IMR-90 (cell line): ENCODE data around the gene CCDC185. TPM values are rescaled to one million over a fixed set of nuclear protein-coding genes. Genes with fewer than 3 reads are reported as not detected.

Source experiments
- ATAC-seq: fragments of 200-7000 bp; cut with Tn5 transposase; 2 replicates; pipeline ENCODE4 v1.9.1; 2020; ENCODE audit warnings: low read depth, mild to moderate bottlenecking, moderate library complexity
- BruUV-seq: library from RNA; stranded (reverse); fragments of 400-500 nt; replicated peaks from 2 replicates; lab custom pipeline; 2021; lab: Mats Ljungman, UMichigan
- CTCF ChIA-PET: fragments of 300-600 bp; formaldehyde crosslinking; extraction: SDS; loops from one replicate; lab custom pipeline; 2021; ENCODE audit warnings: antibody characterized with exemption; lab: Yijun Ruan, JAX
- POLR2A ChIA-PET: fragments of 300-600 bp; sonication (Branson Sonifier 250); formaldehyde crosslinking; loops from one replicate; lab custom pipeline; 2022; ENCODE audit warnings: antibody characterized with exemption; ENCODE audit not compliant: unreplicated experiment; lab: Charles Lee
- DNase-seq: peaks from one replicate; pipeline ENCODE4 v3.0.0; 2013
- H2AFZ ChIP-seq: replicated peaks from 2 replicates; pipeline ENCODE3; 2013; ENCODE audit warnings: low read length, mild to moderate bottlenecking; ENCODE audit not compliant: poor library complexity
- H2AK5ac ChIP-seq: 2 replicates; pipeline ENCODE4 v1.6.1; 2013; ENCODE audit warnings: low read depth, low read length, inconsistent platforms
- H2AK9ac ChIP-seq: replicated peaks from 2 replicates; pipeline ENCODE3; 2013; ENCODE audit warnings: mild to moderate bottlenecking, low read depth, low read length, moderate library complexity; ENCODE audit not compliant: poor library complexity
- H2BK120ac ChIP-seq: 2 replicates; pipeline ENCODE4 v1.6.1; 2013; ENCODE audit warnings: low read depth, low read length, inconsistent platforms
- H2BK15ac ChIP-seq: 3 replicates; pipeline ENCODE4 v1.6.1; 2013; ENCODE audit warnings: low read depth, low read length, inconsistent platforms
- H2BK20ac ChIP-seq: 2 replicates; pipeline ENCODE4 v1.6.1; 2013; ENCODE audit warnings: low read depth, mild to moderate bottlenecking, inconsistent platforms, low read length, moderate library complexity
- H2BK5ac ChIP-seq: 2 replicates; pipeline ENCODE4 v1.6.1; 2013; ENCODE audit warnings: mild to moderate bottlenecking, low read depth, low read length, inconsistent platforms; ENCODE audit not compliant: poor library complexity, severe bottlenecking
- H3K14ac ChIP-seq: replicated peaks from 2 replicates; pipeline ENCODE4 v1.6.1; 2013; ENCODE audit warnings: low read depth, low read length, inconsistent platforms
- H3K18ac ChIP-seq: 2 replicates; pipeline ENCODE4 v1.6.1; 2013; ENCODE audit warnings: low read depth, low read length, control low read depth
- H3K23ac ChIP-seq: 2 replicates; pipeline ENCODE4 v1.6.1; 2013; ENCODE audit warnings: low read depth, low read length, inconsistent platforms
- H3K27ac ChIP-seq: 2 replicates; pipeline ENCODE4 v1.5.1; 2013; ENCODE audit warnings: mild to moderate bottlenecking, control low read depth, low read length; ENCODE audit not compliant: insufficient read depth
- H3K27me3 ChIP-seq: 2 replicates; pipeline ENCODE4 v1.6.1; 2013; ENCODE audit warnings: low read length; ENCODE audit not compliant: control insufficient read depth, insufficient read depth
- H3K36me3 ChIP-seq: 2 replicates; pipeline ENCODE4 v1.6.1; 2013; ENCODE audit warnings: low read length, mixed read lengths; ENCODE audit not compliant: control insufficient read depth, insufficient read depth
- H3K4ac ChIP-seq: 2 replicates; pipeline ENCODE4 v1.6.1; 2013; ENCODE audit warnings: low read depth, low read length, inconsistent platforms
- H3K4me1 ChIP-seq: 2 replicates; pipeline ENCODE4 v1.6.1; 2013; ENCODE audit warnings: low read length, mixed read lengths; ENCODE audit not compliant: control insufficient read depth, insufficient read depth
- H3K4me2 ChIP-seq: 2 replicates; pipeline ENCODE4 v1.6.1; 2013; ENCODE audit warnings: low read depth, mild to moderate bottlenecking, control low read depth, low read length, moderate library complexity
- H3K4me3 ChIP-seq: 2 replicates; pipeline ENCODE4 v1.5.1; 2013; ENCODE audit warnings: low read depth, mild to moderate bottlenecking, control low read depth, low read length, moderate library complexity; ENCODE audit not compliant: insufficient read depth
- H3K56ac ChIP-seq: 2 replicates; pipeline ENCODE4 v1.6.1; 2013; ENCODE audit warnings: low read length, inconsistent platforms; ENCODE audit not compliant: insufficient read depth; ENCODE audit errors: extremely low read depth
- H3K79me1 ChIP-seq, 2 experiments: 2 replicates each; pipeline ENCODE4 v1.6.1; 2013; ENCODE audit warnings: low read length in 2 of 2, inconsistent platforms in 1 of 2, low read depth in 1 of 2
- H3K9ac ChIP-seq: 2 replicates; pipeline ENCODE4 v1.6.1; 2013; ENCODE audit warnings: low read depth, low read length, control low read depth
- H3K9me1 ChIP-seq: 2 replicates; pipeline ENCODE4 v1.6.1; 2013; ENCODE audit warnings: low read length, inconsistent platforms; ENCODE audit not compliant: insufficient read depth
- H3K9me3 ChIP-seq: 2 replicates; pipeline ENCODE4 v1.6.1; 2013; ENCODE audit warnings: low read length; ENCODE audit not compliant: control insufficient read depth, insufficient read depth
- H4K20me1 ChIP-seq: 2 replicates; pipeline ENCODE4 v1.6.1; 2013; ENCODE audit warnings: low read length, inconsistent platforms; ENCODE audit not compliant: insufficient read depth
- H4K5ac ChIP-seq: 2 replicates; pipeline ENCODE4 v1.6.1; 2013; ENCODE audit warnings: mild to moderate bottlenecking, low read depth, low read length, control low read depth
- H4K8ac ChIP-seq, 2 experiments: 2 replicates each; pipeline ENCODE4 v1.6.1; 2013; ENCODE audit warnings: low read depth in 2 of 2, low read length in 2 of 2, control low read depth in 1 of 2, inconsistent platforms in 1 of 2
- H4K91ac ChIP-seq: 2 replicates; pipeline ENCODE4 v1.6.1; 2013; ENCODE audit warnings: low read depth, low read length, inconsistent platforms; ENCODE audit not compliant: insufficient read depth
- BHLHE40 ChIP-seq: fragments of 150-350 bp; IDR thresholded peaks from 2 replicates; pipeline ENCODE4 v1.6.1; 2016; ENCODE audit warnings: mild to moderate bottlenecking, low read depth, low read length
- CEBPB ChIP-seq: IDR thresholded peaks from 2 replicates; pipeline ENCODE4 v1.6.1; 2012; ENCODE audit warnings: low read depth, low read length, improper control_type of control experiment
- CHD1 ChIP-seq: IDR thresholded peaks from 2 replicates; pipeline ENCODE4 v1.6.1; 2012; ENCODE audit warnings: low read depth, low read length, improper control_type of control experiment
- CTCF ChIP-seq: conservative IDR thresholded peaks from 2 replicates; pipeline ENCODE4 v1.5.1; 2012; ENCODE audit warnings: mild to moderate bottlenecking, low read depth, low read length, improper control_type of control experiment
- ELK1 ChIP-seq: fragments of 150-350 bp; IDR thresholded peaks from 2 replicates; pipeline ENCODE4 v1.6.1; 2016; ENCODE audit warnings: low read depth, mild to moderate bottlenecking, low read length, moderate library complexity, borderline replicate concordance
- FOS ChIP-seq: fragments of 150-350 bp; IDR thresholded peaks from 2 replicates; pipeline ENCODE4 v1.6.1; 2016; ENCODE audit warnings: low read depth, low read length
- MAFK ChIP-seq: IDR thresholded peaks from 2 replicates; pipeline ENCODE4 v1.6.1; 2012; ENCODE audit warnings: low read depth, low read length, improper control_type of control experiment
- MAZ ChIP-seq: IDR thresholded peaks from 2 replicates; pipeline ENCODE4 v1.6.1; 2012; ENCODE audit warnings: low read depth, mild to moderate bottlenecking, low read length, improper control_type of control experiment, moderate library complexity, borderline replicate concordance
- NFE2L2 ChIP-seq: fragments of 150-350 bp; IDR thresholded peaks from 2 replicates; pipeline ENCODE4 v1.6.1; 2016; ENCODE audit warnings: low read depth, mild to moderate bottlenecking, low read length
- POLR2A ChIP-seq: IDR thresholded peaks from 2 replicates; pipeline ENCODE4 v1.6.1; 2012; ENCODE audit warnings: mild to moderate bottlenecking, low read depth, low read length
- RAD21 ChIP-seq: IDR thresholded peaks from 2 replicates; pipeline ENCODE4 v1.6.1; 2012; ENCODE audit warnings: low read length, improper control_type of control experiment
- RCOR1 ChIP-seq: IDR thresholded peaks from 2 replicates; pipeline ENCODE4 v1.6.1; 2012; ENCODE audit warnings: mild to moderate bottlenecking, low read length, improper control_type of control experiment; ENCODE audit not compliant: insufficient replicate concordance
- RFX5 ChIP-seq: IDR thresholded peaks from 2 replicates; pipeline ENCODE4 v1.8.0; 2012; ENCODE audit warnings: low read depth, mild to moderate bottlenecking, low read length, moderate library complexity
- SMC3 ChIP-seq: fragments of 150-350 bp; IDR thresholded peaks from 2 replicates; pipeline ENCODE4 v1.6.1; 2016; ENCODE audit warnings: low read depth, mild to moderate bottlenecking, antibody characterized with exemption, low read length, moderate library complexity
- whole genome bisulfite sequencing, 2 experiments: methylation state at CpG; one replicate each; pipeline versions ENCODE4 v1.1.5 to v1.1.7; 2013; ENCODE audit warnings: missing lambda C conversion rate in 2 of 2; ENCODE audit not compliant: insufficient read length in 1 of 2; ENCODE audit errors: extremely low coverage in 2 of 2; 5-methylcytosine and 5-hydroxymethylcytosine counted together
- dilution Hi-C: fragments of 300-500 bp; cut with HindIII; formaldehyde crosslinking; loops from one replicate; pipeline ENCODE4 v1.14.3; 2018; ENCODE audit warnings: low sequenced_read_pairs; ENCODE audit not compliant: unreplicated experiment
- in situ Hi-C: fragments of 300-500 bp; cut with MboI; formaldehyde crosslinking; loops from 3 replicates; pipeline ENCODE4 v1.14.3; 2019; ENCODE audit warnings: low sequenced_read_pairs, inconsistent platforms, mixed read lengths
- intact Hi-C: fragments of 100-400 bp; cut with micrococcal nuclease; formaldehyde crosslinking; loops from 2 replicates; pipeline ENCODE4 v1.10.0; 2022
- polyA plus RNA-seq, 3 experiments: library from polyadenylated mRNA; depleted of rRNA; stranded (reverse); fragments of >200 nt; gene quantifications; 2 replicates each; pipeline ENCODE4 v1.2.3, GENCODE V29; 2012; ENCODE audit warnings: low replicate concordance in 1 of 3
- total RNA-seq: library from RNA; depleted of rRNA; stranded (reverse); fragments of >200 nt; gene quantifications from 2 replicates; pipeline ENCODE4 v1.2.3, GENCODE V29; 2012

Gene CCDC185
- total and polyA plus RNA-seq, 2 of the 4 experiments (the other 2 are of a cell fraction), result not detected

- TF ChIP-seq ELK1 (no peak), CEBPB (no peak), SMC3 (no peak), RAD21 (no peak), POLR2A (no peak), CHD1 (no peak), RFX5 (no peak)
Observed at GRCh38 chr1:223343692-223344091, 49.5 kb upstream of the CCDC185 start (continued).

- H3K4me2 ChIP-seq, result no peak overlapping the region
- ChIA-PET POLR2A (interaction anchor here (0.5 kb wide), 1 partner anchor 1378 kb away, joined by 6 read pairs; no protein-coding TSS in a partner anchor), CTCF (interaction anchor here (1.4 kb wide), 1 partner anchor 9 kb away, joined by 3 read pairs; no protein-coding TSS in a partner anchor)
- no TSS peak for BruUV-seq
- H3K27me3 ChIP-seq, result peaks cover 21% of the 10 kb centered on the region
- no peaks in the 10 kb centered on the region for H3K9me3 ChIP-seq
- no peaks in the 10 kb centered on the region for H3K36me3 ChIP-seq
- ATAC-seq (no peak), DNase-seq (no peak)
- no peak overlapping the region for H2AFZ ChIP-seq
- dilution Hi-C loops, result no loop called here
- no peak overlapping the region for H2AK5ac ChIP-seq
- H2BK15ac ChIP-seq, result no peak overlapping the region
- H3K4ac ChIP-seq, result no peak overlapping the region
- no peak overlapping the region for H3K56ac ChIP-seq
- no peaks in the 10 kb centered on the region for H4K20me1 ChIP-seq
- H3K79me1 ChIP-seq, result no peaks in the 10 kb centered on the region
- H3K9ac ChIP-seq, result no peak overlapping the region
- no peak overlapping the region for H2AK9ac ChIP-seq
- no peak overlapping the region for H3K23ac ChIP-seq
- H2BK120ac ChIP-seq, result no peak overlapping the region
- no peak overlapping the region for H4K91ac ChIP-seq
- no peaks in the 10 kb centered on the region for H3K4me1 ChIP-seq
- no peak overlapping the region for H3K18ac ChIP-seq
- no CpG with 5 or more reads among the region's 6 CpGs for WGBS, 2 experiments
- in situ Hi-C loops, result no loop called here
- no peaks in the 10 kb centered on the region for H3K9me1 ChIP-seq
- no peak overlapping the region for H4K8ac ChIP-seq
- H2BK5ac ChIP-seq, result no peak overlapping the region
- H3K4me3 ChIP-seq, result no peak overlapping the region
- no peak overlapping the region for H4K5ac ChIP-seq
- intact Hi-C loops, result no loop called here
- H3K14ac ChIP-seq, result no peak overlapping the region
- H2BK20ac ChIP-seq, result no peak overlapping the region
- no peak overlapping the region for H3K27ac ChIP-seq
- no peak for TF ChIP-seq CTCF
- no peak for TF ChIP-seq FOS
- TF ChIP-seq MAZ, result no peak
- TF ChIP-seq POLR2A, result no peak
- no peak for TF ChIP-seq CEBPB
- TF ChIP-seq MAFK, result no peak
- TF ChIP-seq CHD1, result no peak
- no peak for TF ChIP-seq RCOR1
- no peak for TF ChIP-seq NFE2L2
- no peak for TF ChIP-seq RFX5
- no peak for TF ChIP-seq ELK1
- no peak for TF ChIP-seq BHLHE40
Observed at GRCh38 chr1:223344491-223344890, 48.7 kb upstream of the CCDC185 start.
